ENCODE results near the gene ZNF669. TPM values are rescaled to one million over a fixed set of nuclear protein-coding genes. Genes with fewer than 3 reads are reported as not detected.
"Not testable (repeated sequence)": the region's sequence is repeated elsewhere in the genome, so short reads cannot be mapped to it uniquely, and the experiment has no call there.

The ZNF669 gene
- polyA plus RNA-seq, 3 donors = 5.1 to 8.9 (median 8.9) TPM

DNA sequence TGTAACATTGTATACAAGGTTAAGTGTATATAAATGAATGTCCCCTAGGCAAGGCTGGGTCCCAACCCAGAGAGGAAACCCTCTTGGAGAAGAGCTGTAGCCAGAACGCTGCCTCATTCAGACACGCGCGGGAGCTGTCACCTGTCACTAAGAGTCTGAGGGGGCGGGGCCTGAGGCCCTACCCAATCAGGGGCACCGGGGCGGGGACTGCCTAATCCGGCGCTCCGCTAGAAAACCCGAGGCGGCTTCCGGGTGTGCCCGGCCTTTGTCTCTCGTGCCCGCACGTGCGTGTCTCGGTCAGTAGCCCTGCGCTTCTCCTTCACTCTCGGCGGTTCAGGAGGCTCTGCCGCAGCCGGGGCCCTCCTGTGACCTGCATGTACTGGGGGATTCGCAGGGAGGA, 22.0 kb upstream of the ZNF669 start:
- H3K9ac ChIP-seq (ENCODE audit: insufficient read depth, low read length, poor library complexity, severe bottlenecking); DNase-seq; H3K27me3 Mint-ChIP-seq (ENCODE audit: low read depth in 3 of 3); H3K4me1 ChIP-seq (ENCODE audit: control insufficient read depth in 1 of 2, insufficient read depth in 2 of 2, low read length in 2 of 2); H4K20me1 ChIP-seq (ENCODE audit: insufficient read depth, low read length); H3K27me3 ChIP-seq (ENCODE audit: control insufficient read depth in 2 of 2, insufficient read depth in 2 of 2, low read length in 2 of 2); H3K4me2 ChIP-seq (replicated peaks; ENCODE audit: extremely low read depth, low read length, poor library complexity, severe bottlenecking); H3K4me3 ChIP-seq (replicated peaks in 1 of 3; ENCODE audit: low read depth in 2 of 3, low read length in 3 of 3); H2AFZ ChIP-seq (ENCODE audit: insufficient read depth, low read depth, low read length, poor library complexity, severe bottlenecking); H3K27ac Mint-ChIP-seq; H3K79me2 ChIP-seq (ENCODE audit: insufficient read depth, low read length); H3K4me1 Mint-ChIP-seq; H3K27ac ChIP-seq (ENCODE audit: low read depth in 1 of 2, low read length in 2 of 2); H3K4me3 Mint-ChIP-seq; intact Hi-C loops (cut with micrococcal nuclease): not testable (repeated sequence)
- H3K9me3 Mint-ChIP-seq = peaks cover 7 to 57% (median 44%) of the 10 kb centered on the region in 7 donors
- H3K36me3 Mint-ChIP-seq = peaks cover 8 to 12% of the 10 kb centered on the region in 2 donors
- Histone ChIP-seq H3K36me3 (replicated peaks in 1 of 2; ENCODE audit: control insufficient read depth in 1 of 2, insufficient read depth in 2 of 2, low read length in 2 of 2) (peaks cover 2 to 11% of the 10 kb centered on the region in 2 donors), H3K9me3 (replicated peaks in 1 of 2; ENCODE audit: control insufficient read depth in 1 of 2, insufficient read depth in 1 of 2, low read length in 2 of 2) (peaks cover 20 to 43% of the 10 kb centered on the region in 2 donors)
- no CpG with 5 or more reads among the region's 25 CpGs for WGBS (ENCODE audit: insufficient coverage)

DNA sequence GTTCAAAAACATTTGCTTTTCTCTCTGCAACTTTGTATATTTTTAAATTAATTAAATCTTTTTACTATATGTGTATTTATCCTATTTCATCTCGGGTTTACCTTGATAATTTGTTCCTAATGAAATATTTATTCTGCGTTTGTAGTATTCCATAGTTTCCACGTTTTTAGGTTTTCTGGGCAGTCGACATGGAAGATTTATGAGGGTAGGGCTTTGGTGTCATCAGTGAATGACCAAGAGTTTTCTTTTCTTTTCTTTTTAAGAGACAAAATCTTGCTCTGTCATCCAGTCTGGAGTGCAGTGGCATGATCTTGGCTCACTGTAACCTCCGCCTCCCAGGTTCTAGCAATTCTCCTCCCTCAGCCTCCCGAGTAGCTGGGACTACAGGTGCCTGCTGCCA, 17.2 kb upstream of the ZNF669 start:
- 73% methylated on average over 4 of the region's 6 CpGs for WGBS (ENCODE audit: insufficient coverage)
- no peak overlapping the region for H3K4me3 ChIP-seq (replicated peaks in 1 of 3; ENCODE audit: low read depth in 2 of 3, low read length in 3 of 3)
- no peak overlapping the region for H3K4me3 Mint-ChIP-seq
- TF ChIP-seq, protein P1, sequence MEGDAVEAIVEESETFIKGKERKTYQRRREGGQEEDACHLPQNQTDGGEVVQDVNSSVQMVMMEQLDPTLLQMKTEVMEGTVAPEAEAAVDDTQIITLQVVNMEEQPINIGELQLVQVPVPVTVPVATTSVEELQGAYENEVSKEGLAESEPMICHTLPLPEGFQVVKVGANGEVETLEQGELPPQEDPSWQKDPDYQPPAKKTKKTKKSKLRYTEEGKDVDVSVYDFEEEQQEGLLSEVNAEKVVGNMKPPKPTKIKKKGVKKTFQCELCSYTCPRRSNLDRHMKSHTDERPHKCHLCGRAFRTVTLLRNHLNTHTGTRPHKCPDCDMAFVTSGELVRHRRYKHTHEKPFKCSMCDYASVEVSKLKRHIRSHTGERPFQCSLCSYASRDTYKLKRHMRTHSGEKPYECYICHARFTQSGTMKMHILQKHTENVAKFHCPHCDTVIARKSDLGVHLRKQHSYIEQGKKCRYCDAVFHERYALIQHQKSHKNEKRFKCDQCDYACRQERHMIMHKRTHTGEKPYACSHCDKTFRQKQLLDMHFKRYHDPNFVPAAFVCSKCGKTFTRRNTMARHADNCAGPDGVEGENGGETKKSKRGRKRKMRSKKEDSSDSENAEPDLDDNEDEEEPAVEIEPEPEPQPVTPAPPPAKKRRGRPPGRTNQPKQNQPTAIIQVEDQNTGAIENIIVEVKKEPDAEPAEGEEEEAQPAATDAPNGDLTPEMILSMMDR (IDR thresholded peaks at IDR 0.05) = no peak
- no peaks in the 10 kb centered on the region for H3K27me3 ChIP-seq (ENCODE audit: control insufficient read depth in 2 of 2, insufficient read depth in 2 of 2, low read length in 2 of 2)
- H3K9me3 Mint-ChIP-seq = peaks cover 0 to 46% (median 33%) of the 10 kb centered on the region in 7 donors
- no peak for DNase-seq
- no peak overlapping the region for H2AFZ ChIP-seq (ENCODE audit: insufficient read depth, low read depth, low read length, poor library complexity, severe bottlenecking)
- intact Hi-C loops (cut with micrococcal nuclease) = no loop called here
- no peaks in the 10 kb centered on the region for H3K36me3 ChIP-seq (replicated peaks in 1 of 2; ENCODE audit: control insufficient read depth in 1 of 2, insufficient read depth in 2 of 2, low read length in 2 of 2)
- no peak overlapping the region for H3K27ac Mint-ChIP-seq
- H3K4me2 ChIP-seq (replicated peaks; ENCODE audit: extremely low read depth, low read length, poor library complexity, severe bottlenecking) = no peak overlapping the region
- peaks cover 7 to 35% of the 10 kb centered on the region in 2 donors for H3K9me3 ChIP-seq (replicated peaks in 1 of 2; ENCODE audit: control insufficient read depth in 1 of 2, insufficient read depth in 1 of 2, low read length in 2 of 2)
- H3K27ac ChIP-seq (ENCODE audit: low read depth in 1 of 2, low read length in 2 of 2) = no peak overlapping the region
- no peaks in the 10 kb centered on the region for H3K4me1 ChIP-seq (ENCODE audit: control insufficient read depth in 1 of 2, insufficient read depth in 2 of 2, low read length in 2 of 2)
- H3K27me3 Mint-ChIP-seq (ENCODE audit: low read depth in 3 of 3) = peaks cover 2 to 8% (median 4%) of the 10 kb centered on the region in 3 donors
- H3K79me2 ChIP-seq (ENCODE audit: insufficient read depth, low read length) = no peaks in the 10 kb centered on the region
- no peaks in the 10 kb centered on the region for H3K36me3 Mint-ChIP-seq
- no peak overlapping the region for H3K9ac ChIP-seq (ENCODE audit: insufficient read depth, low read length, poor library complexity, severe bottlenecking)
- no peaks in the 10 kb centered on the region for H4K20me1 ChIP-seq (ENCODE audit: insufficient read depth, low read length)
- no peaks in the 10 kb centered on the region for H3K4me1 Mint-ChIP-seq

DNA sequence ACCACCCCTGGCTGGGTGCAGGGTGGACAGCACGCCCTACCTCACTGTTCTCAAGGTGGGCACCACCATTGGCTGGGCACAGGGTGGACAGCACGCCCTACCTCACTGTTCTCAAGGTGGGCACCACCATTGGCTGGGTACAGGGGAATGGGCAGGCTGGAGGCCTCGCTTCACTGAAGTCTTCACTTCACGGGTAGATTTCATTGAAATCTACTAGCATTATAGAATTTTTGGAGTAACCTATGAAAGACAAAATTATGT, 16.2 kb upstream of the ZNF669 start:
- H3K4me1 Mint-ChIP-seq; DNase-seq; H3K27me3 Mint-ChIP-seq (ENCODE audit: low read depth in 3 of 3); H4K20me1 ChIP-seq (ENCODE audit: insufficient read depth, low read length); H3K4me3 ChIP-seq (replicated peaks in 1 of 3; ENCODE audit: low read depth in 2 of 3, low read length in 3 of 3); H3K36me3 Mint-ChIP-seq; intact Hi-C loops (cut with micrococcal nuclease); H3K79me2 ChIP-seq (ENCODE audit: insufficient read depth, low read length); H3K27ac Mint-ChIP-seq; H3K4me3 Mint-ChIP-seq; H3K4me1 ChIP-seq (ENCODE audit: control insufficient read depth in 1 of 2, insufficient read depth in 2 of 2, low read length in 2 of 2); H3K36me3 ChIP-seq (replicated peaks in 1 of 2; ENCODE audit: control insufficient read depth in 1 of 2, insufficient read depth in 2 of 2, low read length in 2 of 2); H3K27ac ChIP-seq (ENCODE audit: low read depth in 1 of 2, low read length in 2 of 2); H2AFZ ChIP-seq (ENCODE audit: insufficient read depth, low read depth, low read length, poor library complexity, severe bottlenecking); H3K4me2 ChIP-seq (replicated peaks; ENCODE audit: extremely low read depth, low read length, poor library complexity, severe bottlenecking); H3K9ac ChIP-seq (ENCODE audit: insufficient read depth, low read length, poor library complexity, severe bottlenecking); H3K27me3 ChIP-seq (ENCODE audit: control insufficient read depth in 2 of 2, insufficient read depth in 2 of 2, low read length in 2 of 2): not testable (repeated sequence)
- H3K9me3 Mint-ChIP-seq = peaks cover 0 to 42% (median 28%) of the 10 kb centered on the region in 7 donors
- H3K9me3 ChIP-seq (replicated peaks in 1 of 2; ENCODE audit: control insufficient read depth in 1 of 2, insufficient read depth in 1 of 2, low read length in 2 of 2) = peaks cover 7 to 30% of the 10 kb centered on the region in 2 donors
- 93% methylated on average over 3 of the region's 4 CpGs for WGBS (ENCODE audit: insufficient coverage)
